Body of pancreas (tissue), 4 donors: ENCODE results near the gene ZBTB33. TPM values are rescaled to one million over a fixed set of nuclear protein-coding genes. Genes with fewer than 3 reads are reported as not detected.

Source experiments
- ATAC-seq: fragments of 150-250 bp; one replicate; pipeline ENCODE4 v1.9.1; 2016
- DNase-seq, 4 donors: peaks; one replicate each; pipeline ENCODE4 v3.0.0-alpha.2; 2019
- H3K27ac ChIP-seq, 4 donors: fragments of 200-600 bp; sonication (generic); 1 replicate in 3 of 4; 2 replicates in 1 of 4; pipeline versions ENCODE4 v1.5.1 to v1.6.1; 2016 to 2019; ENCODE audit warnings: mild to moderate bottlenecking in 1 of 4, mixed read lengths in 1 of 4, moderate library complexity in 1 of 4
- H3K27me3 ChIP-seq, 2 donors: fragments of 200-600 bp; sonication (generic); one replicate each; pipeline ENCODE4 v1.6.0; 2016; ENCODE audit warnings: mild to moderate bottlenecking in 1 of 2
- H3K36me3 ChIP-seq, 2 donors: fragments of 200-600 bp; sonication (generic); replicated peaks in 1 of 2; 2 replicates each; pipeline ENCODE4 v1.5.1; 2016; ENCODE audit warnings: low read depth in 2 of 2; ENCODE audit not compliant: insufficient read depth in 1 of 2
- H3K4me1 ChIP-seq: fragments of 200-600 bp; sonication (generic); one replicate; pipeline ENCODE4 v1.6.0; 2016
- H3K4me3 ChIP-seq, 2 donors: fragments of 200-600 bp; sonication (generic); 1 replicate in 1 of 2; 2 replicates in 1 of 2; pipeline ENCODE4 v1.5.1; 2016 to 2019
- H3K9me3 ChIP-seq, 3 donors: fragments of 200-600 bp; sonication (generic); 1 replicate in 2 of 3; 2 replicates in 1 of 3; pipeline ENCODE4 v1.5.1; 2016
- POLR2A ChIP-seq, 3 donors: fragments of 450-650 bp; IDR thresholded peaks; one replicate each; pipeline ENCODE4 v1.6.1; 2016; ENCODE audit warnings: antibody characterized with exemption in 3 of 3, mild to moderate bottlenecking in 2 of 3
- WGBS, 2 donors: methylation state at CpG; one replicate each; pipeline ENCODE4 v1.1.5; 2017; 5-methylcytosine and 5-hydroxymethylcytosine counted together
- intact Hi-C: fragments of 100-400 bp; cut with DNase I; formaldehyde crosslinking; loops from one replicate; pipeline ENCODE4 v1.15.1; 2023
- total RNA-seq, 2 donors: library from RNA; depleted of rRNA; stranded (reverse); fragments of >200 nt; gene quantifications; one replicate each; pipeline ENCODE4 v1.1.0, GENCODE V29; 2016
- TF ChIP-seq, protein P1 (sequence below), 7 experiments: fragments of 450-650 bp in 4 of 7; fragments of 200-600 bp in 3 of 7; sonication (generic) in 3 of 7; IDR thresholded peaks; one replicate each; pipeline ENCODE4 v1.5.1; 2016 to 2019; ENCODE audit warnings: antibody characterized with exemption in 7 of 7

ZBTB33 gene
- total RNA-seq, 2 donors from 2014 or later = 6.9 to 9.6 TPM

DNA sequence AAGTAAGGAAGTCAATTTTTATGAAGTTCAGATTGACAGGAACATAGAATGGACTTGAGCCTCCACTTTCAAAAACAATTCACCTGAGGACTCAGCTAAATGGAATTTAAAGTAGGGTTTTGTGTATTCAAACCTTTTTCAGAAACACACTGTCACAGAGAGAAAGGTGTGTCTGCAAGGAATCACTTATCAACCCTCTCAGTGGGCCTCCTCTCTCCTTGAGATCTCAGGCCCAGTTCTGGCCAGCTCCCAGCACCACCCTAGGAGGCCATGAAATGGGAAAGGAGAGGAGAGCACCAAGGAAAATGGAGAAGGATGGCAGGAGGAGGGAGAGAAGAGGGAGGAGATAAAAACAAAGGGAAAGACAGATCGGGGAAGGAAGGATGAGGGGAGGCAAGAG, 32.1 kb downstream of the ZBTB33 start:
- Histone ChIP-seq H3K9me3 (no peaks in the 10 kb centered on the region), H3K4me1 (peaks cover 16% of the 10 kb centered on the region), H3K36me3 (no peaks in the 10 kb centered on the region), H3K27me3 (no peaks in the 10 kb centered on the region), H3K4me3 (no peak overlapping the region), H3K27ac (peak overlapping the region in 1 of 4 donors; percentile 1)
- DNase-seq (no peak), ATAC-seq (no peak)
- TF ChIP-seq, protein P1, sequence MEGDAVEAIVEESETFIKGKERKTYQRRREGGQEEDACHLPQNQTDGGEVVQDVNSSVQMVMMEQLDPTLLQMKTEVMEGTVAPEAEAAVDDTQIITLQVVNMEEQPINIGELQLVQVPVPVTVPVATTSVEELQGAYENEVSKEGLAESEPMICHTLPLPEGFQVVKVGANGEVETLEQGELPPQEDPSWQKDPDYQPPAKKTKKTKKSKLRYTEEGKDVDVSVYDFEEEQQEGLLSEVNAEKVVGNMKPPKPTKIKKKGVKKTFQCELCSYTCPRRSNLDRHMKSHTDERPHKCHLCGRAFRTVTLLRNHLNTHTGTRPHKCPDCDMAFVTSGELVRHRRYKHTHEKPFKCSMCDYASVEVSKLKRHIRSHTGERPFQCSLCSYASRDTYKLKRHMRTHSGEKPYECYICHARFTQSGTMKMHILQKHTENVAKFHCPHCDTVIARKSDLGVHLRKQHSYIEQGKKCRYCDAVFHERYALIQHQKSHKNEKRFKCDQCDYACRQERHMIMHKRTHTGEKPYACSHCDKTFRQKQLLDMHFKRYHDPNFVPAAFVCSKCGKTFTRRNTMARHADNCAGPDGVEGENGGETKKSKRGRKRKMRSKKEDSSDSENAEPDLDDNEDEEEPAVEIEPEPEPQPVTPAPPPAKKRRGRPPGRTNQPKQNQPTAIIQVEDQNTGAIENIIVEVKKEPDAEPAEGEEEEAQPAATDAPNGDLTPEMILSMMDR (IDR thresholded peaks at IDR 0.05) = no peak
- no peak for TF ChIP-seq POLR2A (IDR thresholded peaks at IDR 0.05)
- WGBS, 2 donors = 67 to 100% methylated on average over 1 of the region's 1 CpG
- intact Hi-C loops = no loop called here

DNA sequence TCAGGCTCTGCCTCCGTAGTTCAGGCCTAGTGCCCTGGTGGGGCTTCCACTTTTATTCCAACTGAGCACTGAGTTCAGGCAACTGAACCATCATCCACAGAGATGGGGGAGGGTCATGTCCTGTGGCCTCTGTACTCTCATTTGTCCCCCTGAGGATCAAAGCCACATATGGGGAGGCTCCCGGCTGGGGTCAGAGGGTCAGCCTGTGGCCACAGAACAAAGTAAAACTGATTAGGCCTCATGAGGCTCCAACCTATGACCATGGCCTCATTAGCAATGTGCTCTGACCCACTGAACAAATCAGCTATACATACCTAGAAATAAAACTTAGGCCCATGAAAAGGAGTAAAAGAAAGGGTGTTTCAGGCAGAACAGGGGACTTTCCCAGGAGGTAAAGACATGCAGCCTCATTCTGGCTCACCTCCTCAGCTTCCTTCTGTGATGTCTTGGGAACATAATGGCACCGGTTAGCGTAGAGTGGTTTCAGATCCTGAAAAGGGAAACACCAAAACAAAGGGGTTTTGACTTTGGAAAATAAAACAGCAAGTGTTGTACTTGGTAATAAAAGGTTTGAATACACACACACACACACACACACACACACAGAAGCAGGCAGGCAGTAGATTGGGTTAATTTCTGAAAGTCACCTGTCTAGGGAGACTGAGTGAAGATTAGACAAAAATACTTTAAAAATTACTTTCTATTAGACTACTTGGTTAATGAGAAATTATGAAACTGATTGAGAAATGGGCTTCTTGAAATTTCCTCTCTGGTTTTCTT, 36.3 kb downstream of the ZBTB33 start:
- Histone ChIP-seq H3K4me1 (peaks cover 13% of the 10 kb centered on the region), H3K27me3 (no peaks in the 10 kb centered on the region), H3K4me3 (no peak overlapping the region), H3K27ac (no peak overlapping the region), H3K36me3 (no peaks in the 10 kb centered on the region), H3K9me3 (no peaks in the 10 kb centered on the region)
- DNase-seq (no peak), ATAC-seq (no peak)
- no peak for TF ChIP-seq POLR2A (IDR thresholded peaks at IDR 0.05)
- TF ChIP-seq, protein P1 (IDR thresholded peaks at IDR 0.05) = no peak
- WGBS, 2 donors = 88 to 100% methylated on average over 3 of the region's 4 CpGs
- intact Hi-C loops = no loop called here

DNA sequence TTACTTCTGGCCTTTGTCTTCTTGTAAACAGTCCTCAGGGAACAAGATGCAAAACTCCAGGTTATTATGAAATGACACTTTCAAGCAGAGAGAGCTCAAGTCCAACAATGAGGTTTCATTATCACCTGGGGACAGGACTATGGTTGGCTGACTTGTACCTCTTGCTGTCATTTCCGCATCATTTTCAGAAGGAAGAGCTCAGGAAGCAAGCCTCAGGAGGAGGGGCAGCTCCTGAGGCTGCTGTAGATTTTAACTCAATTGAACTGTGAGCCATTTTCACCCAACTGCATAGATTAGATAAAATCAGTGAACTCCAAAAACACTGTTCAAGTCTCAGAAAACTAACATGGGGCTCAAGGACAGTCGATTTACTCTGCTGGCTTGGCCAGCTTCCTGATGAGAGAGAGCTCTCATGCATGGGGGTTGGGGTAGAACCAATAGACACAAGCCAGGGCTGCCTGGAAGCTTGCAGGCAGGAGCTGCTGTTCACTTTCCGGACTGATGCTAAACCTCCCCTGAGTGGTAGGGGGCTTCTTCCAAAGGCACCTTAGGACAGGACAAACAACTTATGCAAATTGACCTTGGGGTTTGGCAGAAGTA, 37.0 kb downstream of the ZBTB33 start:
- no peak for TF ChIP-seq POLR2A (IDR thresholded peaks at IDR 0.05)
- TF ChIP-seq, protein P1 (IDR thresholded peaks at IDR 0.05) = no peak
- no peak overlapping the region for H3K27ac ChIP-seq
- no peak overlapping the region for H3K4me3 ChIP-seq
- no peaks in the 10 kb centered on the region for H3K36me3 ChIP-seq
- WGBS, 2 donors = 52 to 70% methylated on average over 2 to 3 of the region's 3 CpGs
- DNase-seq = no peak
- H3K27me3 ChIP-seq = no peaks in the 10 kb centered on the region
- intact Hi-C loops = no loop called here
- peaks cover 6% of the 10 kb centered on the region for H3K4me1 ChIP-seq
- H3K9me3 ChIP-seq = no peaks in the 10 kb centered on the region
- no peak for ATAC-seq

DNA sequence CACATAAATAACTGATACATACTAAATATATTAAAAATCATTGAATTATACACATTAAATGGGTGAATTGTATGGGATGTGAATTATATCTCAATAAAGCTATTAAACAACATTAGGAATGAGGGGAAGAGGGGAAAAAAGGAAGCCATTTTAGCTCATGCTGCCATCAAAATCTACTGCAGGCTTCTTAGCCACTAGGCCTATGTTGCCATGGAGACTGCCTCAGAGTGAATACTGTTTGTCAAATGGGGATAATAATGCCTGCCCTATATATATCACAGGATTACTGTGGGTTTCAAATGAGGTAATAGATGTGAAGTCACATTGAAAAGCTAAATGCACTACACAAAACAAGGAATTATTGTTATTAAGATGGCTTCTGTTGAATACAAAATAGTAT, 39.5 kb downstream of the ZBTB33 start:
- intact Hi-C loops = no loop called here
- Histone ChIP-seq H3K27ac (no peak overlapping the region), H3K4me3 (no peak overlapping the region), H3K27me3 (no peaks in the 10 kb centered on the region), H3K36me3 (no peaks in the 10 kb centered on the region), H3K9me3 (no peaks in the 10 kb centered on the region), H3K4me1 (peaks cover 4% of the 10 kb centered on the region)
- DNase-seq (no peak), ATAC-seq (no peak)
- no peak for TF ChIP-seq POLR2A (IDR thresholded peaks at IDR 0.05)
- TF ChIP-seq, protein P1 (IDR thresholded peaks at IDR 0.05) = no peak

DNA sequence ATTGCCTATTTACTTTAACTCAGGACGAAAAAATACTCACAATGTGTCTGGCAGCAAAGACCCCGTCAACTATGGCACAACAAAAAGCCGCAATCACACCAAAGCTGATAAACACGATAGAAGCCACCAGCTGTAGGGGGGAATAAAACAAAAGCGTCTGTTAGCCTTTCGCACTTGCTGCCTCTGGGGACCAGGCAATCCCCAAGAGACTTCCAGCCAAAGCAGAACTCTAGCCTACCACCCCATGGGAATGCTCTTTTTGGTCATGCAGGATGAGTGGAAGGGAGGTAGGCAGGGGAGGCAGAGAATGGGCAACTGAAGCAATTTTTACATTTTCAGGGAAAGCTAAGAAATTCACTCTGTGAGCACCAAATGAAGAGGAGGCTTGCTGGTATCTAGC, 40.6 kb downstream of the ZBTB33 start:
- Histone ChIP-seq H3K4me3 (no peak overlapping the region), H3K36me3 (no peaks in the 10 kb centered on the region), H3K27me3 (no peaks in the 10 kb centered on the region), H3K4me1 (peaks cover 4% of the 10 kb centered on the region), H3K9me3 (no peaks in the 10 kb centered on the region), H3K27ac (no peak overlapping the region)
- intact Hi-C loops = no loop called here
- no peak for DNase-seq
- TF ChIP-seq, protein P1 (IDR thresholded peaks at IDR 0.05) = no peak
- TF ChIP-seq POLR2A (IDR thresholded peaks at IDR 0.05) = no peak
- 82 to 92% methylated on average over 6 of the region's 6 CpGs for WGBS, 2 donors
- no peak for ATAC-seq
